GM19397 (cell line): ENCODE results near the gene LLCFC1.

Experiments used
- ATAC-seq: cut with Tn5 transposase; IDR thresholded peaks from one replicate; pipeline ENCODE4 v1.9.1; 2021; ENCODE audit warnings: mild to moderate bottlenecking, moderate library complexity; ENCODE audit not compliant: unreplicated experiment

The LLCFC1 gene

GRCh38 chr7:142910031-142910433, 29.3 kb upstream of the LLCFC1 start:
- ATAC-seq: no peak

- no peak for ATAC-seq
These were observed 28.8 kb upstream of the LLCFC1 start for GRCh38 chr7:142910481-142910880.

GRCh38 chr7:142913051-142913450, 26.2 kb upstream of the LLCFC1 start:
- no peak for ATAC-seq

- no peak for ATAC-seq
These were observed 25.7 kb upstream of the LLCFC1 start for GRCh38 chr7:142913566-142913965.

- ATAC-seq: no peak
These were observed 25.2 kb upstream of the LLCFC1 start for GRCh38 chr7:142914121-142914520.

GRCh38 chr7:142915315-142915714, 24.0 kb upstream of the LLCFC1 start:
- no peak for ATAC-seq

GRCh38 chr7:142916508-142916907, 22.8 kb upstream of the LLCFC1 start:
- ATAC-seq: no peak

- ATAC-seq: no peak
These were observed 21.8 kb upstream of the LLCFC1 start for GRCh38 chr7:142917447-142917846.

GRCh38 chr7:142918901-142919300, 20.4 kb upstream of the LLCFC1 start:
- no peak for ATAC-seq

- ATAC-seq: no peak
These were observed 19.6 kb upstream of the LLCFC1 start for GRCh38 chr7:142919656-142920055.

GRCh38 chr7:142923391-142923790, 15.9 kb upstream of the LLCFC1 start:
- ATAC-seq: no peak

- ATAC-seq: no peak
These were observed 13.9 kb upstream of the LLCFC1 start for GRCh38 chr7:142925413-142925812.

- ATAC-seq: no peak
These were observed 12.1 kb upstream of the LLCFC1 start for GRCh38 chr7:142927085-142927745.

GRCh38 chr7:142927949-142928348, 11.3 kb upstream of the LLCFC1 start:
- ATAC-seq: no peak

GRCh38 chr7:142930126-142930730, 9.1 kb upstream of the LLCFC1 start:
- ATAC-seq: no peak

GRCh38 chr7:142932386-142933091, 6.7 kb upstream of the LLCFC1 start:
- ATAC-seq: no peak

GRCh38 chr7:142933092-142933475, 6.2 kb upstream of the LLCFC1 start:
- ATAC-seq: no peak

- no peak for ATAC-seq
These were observed 5.7 kb upstream of the LLCFC1 start, which contains the start of gene TRPV5 for GRCh38 chr7:142933624-142934023. Gene TRPV5, minus strand, starts transcription at chr7:142933746. Its CDS starts 287 bp downstream, at chr7:142933459.

- ATAC-seq: no peak
These were observed 5.2 kb upstream of the LLCFC1 start for GRCh38 chr7:142934056-142934455.

GRCh38 chr7:142935941-142936565, 3.2 kb upstream of the LLCFC1 start:
- ATAC-seq: no peak

- ATAC-seq: no peak
These were observed 673 bp upstream of the LLCFC1 start for GRCh38 chr7:142938611-142939010.
